AG08395 (cell line): ENCODE measurements around the gene FADS3.

Experiments
- DNase-seq: peaks from one replicate; pipeline ENCODE4 v3.0.0; 2012; ENCODE audit warnings: mixed read lengths, low spot score

The FADS3 gene

GRCh38 chr11:61879152-61879551 lies 12.2 kb downstream of the FADS3 start:
- DNase-seq, result no peak

GRCh38 chr11:61875698-61876097 lies 15.6 kb downstream of the FADS3 start:
- DNase-seq, result no peak

GRCh38 chr11:61874853-61875252 lies 16.5 kb downstream of the FADS3 start:
- no peak for DNase-seq

GRCh38 chr11:61874377-61874809 lies 17.0 kb downstream of the FADS3 start:
- DNase-seq, result no peak

GRCh38 chr11:61873588-61874376 lies 17.6 kb downstream of the FADS3 start:
- no peak for DNase-seq

GRCh38 chr11:61872935-61873565 lies 18.3 kb downstream of the FADS3 start:
- DNase-seq, result no peak

GRCh38 chr11:61871158-61871597 lies 20.2 kb downstream of the FADS3 start:
- DNase-seq, result peak; percentile 92

- peak; percentile 21 for DNase-seq
Observed at GRCh38 chr11:61870541-61871031, 20.8 kb downstream of the FADS3 start.

GRCh38 chr11:61869708-61870451 lies 21.5 kb downstream of the FADS3 start:
- no peak for DNase-seq

GRCh38 chr11:61869429-61869707 lies 22.0 kb downstream of the FADS3 start:
- no peak for DNase-seq

- DNase-seq, result no peak
Observed at GRCh38 chr11:61868571-61869428, 22.5 kb downstream of the FADS3 start.

GRCh38 chr11:61866958-61867343 lies 24.4 kb downstream of the FADS3 start:
- DNase-seq, result no peak

- DNase-seq, result no peak
Observed at GRCh38 chr11:61866231-61866957, 25.0 kb downstream of the FADS3 start.

GRCh38 chr11:61864814-61865775 lies 26.2 kb downstream of the FADS3 start:
- DNase-seq, result no peak

- DNase-seq, result no peak
Observed at GRCh38 chr11:61863548-61864081, 27.7 kb downstream of the FADS3 start.

GRCh38 chr11:61862714-61863547 lies 28.4 kb downstream of the FADS3 start:
- DNase-seq, result no peak

GRCh38 chr11:61861634-61862033 lies 29.7 kb downstream of the FADS3 start:
- no peak for DNase-seq

- no peak for DNase-seq
Observed at GRCh38 chr11:61860054-61860903, 31.1 kb downstream of the FADS3 start.
